NCI-H2227 (cell line): ENCODE measurements around the gene DNM2.

ENCODE experiments used
- DNase-seq: peaks from one replicate; lab custom pipeline; 2025; ENCODE audit not compliant: unreplicated experiment; lab: John Stamatoyannopoulos, UW

DNM2 gene

GRCh38 chr19:10811391-10812111, 93.7 kb downstream of the DNM2 start:
- no peak for DNase-seq

DNA sequence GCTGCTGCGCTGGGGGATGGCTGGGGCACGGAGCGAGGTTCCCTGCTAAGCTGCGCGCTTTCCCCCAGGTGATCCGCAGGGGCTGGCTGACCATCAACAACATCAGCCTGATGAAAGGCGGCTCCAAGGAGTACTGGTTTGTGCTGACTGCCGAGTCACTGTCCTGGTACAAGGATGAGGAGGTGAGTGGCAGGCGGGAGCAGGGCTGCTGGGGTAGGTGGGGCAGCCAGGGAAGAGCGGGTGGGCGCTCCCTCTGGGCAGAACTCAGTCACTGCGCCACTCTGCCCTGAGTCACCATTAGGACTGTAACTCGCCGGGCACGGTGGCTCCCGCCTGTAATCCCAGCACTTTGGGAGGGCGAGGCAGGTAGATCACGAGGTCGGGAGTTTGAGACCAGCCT, 94.3 kb downstream of the DNM2 start:
- no peak for DNase-seq

DNA sequence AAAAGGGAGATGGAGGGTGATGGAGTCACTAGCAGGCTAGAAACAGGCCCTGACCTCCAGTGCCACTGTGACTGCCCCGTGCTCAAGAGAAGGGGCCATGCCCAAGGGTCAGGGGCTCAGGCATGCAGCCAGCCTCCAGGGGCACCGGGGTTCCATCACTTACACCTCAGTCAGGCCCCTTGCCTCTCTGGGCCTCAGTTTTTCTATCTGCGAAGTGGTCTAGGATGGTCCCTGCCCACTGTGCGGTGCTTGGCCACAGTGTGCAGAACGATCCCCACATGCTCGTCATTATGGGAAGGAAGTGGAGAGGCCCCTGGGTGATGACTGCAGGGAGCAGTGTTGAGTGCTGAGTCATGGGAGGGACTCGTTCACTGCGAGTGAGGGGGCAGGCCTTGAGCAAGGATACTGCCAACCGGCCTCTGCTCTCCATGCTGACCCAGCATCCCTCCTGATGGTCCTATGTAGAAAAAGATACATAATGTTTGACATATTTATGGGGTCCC, 95.1 kb downstream of the DNM2 start:
- no peak for DNase-seq

GRCh38 chr19:10815007-10815536, 97.2 kb downstream of the DNM2 start:
- DNase-seq: no peak

DNA sequence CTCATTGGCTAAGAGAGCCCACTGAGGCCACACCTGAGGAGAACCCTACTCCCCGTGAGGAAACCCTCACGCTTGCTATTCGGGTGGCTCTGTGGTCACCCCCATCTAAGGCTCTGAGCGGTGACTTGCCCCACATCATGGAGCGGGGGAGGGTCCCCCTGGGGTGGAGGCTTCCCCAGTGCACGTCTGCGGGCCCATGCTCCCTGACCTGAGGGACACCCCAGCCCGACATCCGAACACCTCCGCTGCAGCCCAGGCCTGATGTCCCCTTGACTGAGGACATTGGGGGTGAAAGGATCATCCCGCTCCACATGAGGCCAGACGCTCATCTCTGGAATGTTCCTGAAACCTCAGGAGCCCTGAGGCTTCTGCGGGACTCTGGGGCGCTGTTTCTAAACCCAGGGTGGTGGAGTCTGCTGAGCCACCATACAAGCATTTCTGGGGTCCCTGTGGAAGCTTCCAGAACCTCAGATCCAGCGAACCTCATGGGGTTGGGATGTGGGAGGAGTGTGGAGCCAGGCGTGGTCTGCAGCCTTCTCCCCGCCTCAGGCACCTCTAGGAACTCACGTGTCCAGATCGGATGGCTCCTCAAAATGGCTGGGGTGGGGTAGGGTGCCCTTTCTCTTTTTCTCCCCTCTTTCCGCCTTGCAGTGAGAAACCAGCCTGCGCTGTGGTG, 98.2 kb downstream of the DNM2 start:
- DNase-seq: no peak

- no peak for DNase-seq
Observed at GRCh38 chr19:10816691-10817090, 98.8 kb downstream of the DNM2 start.

DNA sequence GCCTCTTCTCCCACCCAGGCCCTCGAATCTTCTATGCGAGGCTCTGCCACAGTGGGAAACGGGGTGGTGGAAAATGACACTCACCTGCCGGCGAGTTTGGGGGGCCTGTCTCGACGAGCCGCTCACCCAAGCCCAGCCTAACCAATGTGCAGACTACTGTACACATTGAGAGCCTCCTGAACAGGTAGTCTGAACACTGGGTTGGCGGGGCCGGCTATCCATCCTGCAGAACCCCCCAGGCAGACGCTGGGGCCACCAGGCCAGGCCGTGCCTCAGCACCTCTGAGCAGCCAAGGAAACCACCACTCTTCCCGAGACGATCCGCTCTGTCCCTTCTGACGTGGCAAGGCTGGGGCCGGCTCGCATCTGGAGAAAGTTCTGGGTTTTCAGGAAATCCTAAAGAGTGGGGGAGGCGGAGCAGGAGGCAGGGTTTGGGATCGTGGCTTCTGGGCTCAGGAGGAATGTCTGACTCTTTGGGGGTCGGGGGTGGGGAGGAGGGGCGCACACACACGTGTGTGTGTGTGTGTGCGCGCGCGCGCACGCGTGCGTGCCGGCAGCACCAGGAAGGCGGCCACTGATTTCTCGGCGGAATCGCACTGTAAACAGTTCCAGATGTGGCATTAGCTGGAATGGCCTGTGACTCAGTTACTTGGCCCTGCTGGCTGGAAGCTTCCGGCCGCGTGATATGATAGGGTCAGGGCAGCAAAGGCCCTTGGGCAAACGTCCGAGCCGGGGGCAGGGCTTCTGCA, 99.6 kb downstream of the DNM2 start:
- DNase-seq: no peak

- DNase-seq: no peak
Observed at GRCh38 chr19:10818301-10819123, 100.6 kb downstream of the DNM2 start.

GRCh38 chr19:10819124-10820060, 101.5 kb downstream of the DNM2 start:
- no peak for DNase-seq

GRCh38 chr19:10820173-10820572, 102.3 kb downstream of the DNM2 start:
- no peak for DNase-seq

DNA sequence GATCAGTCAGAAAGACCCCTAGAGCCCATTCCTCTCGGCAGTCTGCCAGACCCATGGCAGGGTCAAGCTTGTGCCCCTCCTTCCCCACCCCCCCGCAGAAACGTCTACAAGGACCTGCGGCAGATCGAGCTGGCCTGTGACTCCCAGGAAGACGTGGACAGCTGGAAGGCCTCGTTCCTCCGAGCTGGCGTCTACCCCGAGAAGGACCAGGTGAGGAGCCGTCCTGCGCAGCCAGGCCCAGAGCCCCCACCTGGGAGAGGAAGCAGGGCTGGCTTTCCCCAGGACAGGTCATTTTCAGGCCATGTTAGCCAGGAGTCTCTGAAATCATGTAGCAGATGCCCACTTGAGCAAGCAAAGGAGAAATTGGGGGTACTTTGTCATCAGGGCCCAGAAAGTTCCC, 105.8 kb downstream of the DNM2 start:
- no peak for DNase-seq

- DNase-seq: no peak
Observed at GRCh38 chr19:10826231-10826630, 108.4 kb downstream of the DNM2 start.

DNA sequence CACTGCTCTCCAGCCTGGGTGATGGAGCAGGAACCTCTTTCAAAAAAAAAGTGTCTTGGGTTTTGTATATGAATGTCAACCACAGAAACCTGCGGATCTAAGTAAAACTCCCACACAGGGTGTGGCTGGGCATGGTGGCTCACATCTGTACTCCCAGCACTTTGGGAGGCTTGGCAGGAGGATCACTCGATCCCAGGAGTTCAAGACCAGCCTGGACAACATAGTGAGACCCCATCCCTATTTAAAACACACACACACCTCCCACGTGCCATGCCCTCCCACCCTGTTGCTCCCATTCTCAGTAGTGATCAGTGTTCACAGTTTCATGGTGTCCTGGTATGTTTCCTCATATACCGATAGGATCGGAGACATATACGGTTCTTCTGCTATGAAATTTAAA, 109.0 kb downstream of the DNM2 start:
- DNase-seq: no peak

DNA sequence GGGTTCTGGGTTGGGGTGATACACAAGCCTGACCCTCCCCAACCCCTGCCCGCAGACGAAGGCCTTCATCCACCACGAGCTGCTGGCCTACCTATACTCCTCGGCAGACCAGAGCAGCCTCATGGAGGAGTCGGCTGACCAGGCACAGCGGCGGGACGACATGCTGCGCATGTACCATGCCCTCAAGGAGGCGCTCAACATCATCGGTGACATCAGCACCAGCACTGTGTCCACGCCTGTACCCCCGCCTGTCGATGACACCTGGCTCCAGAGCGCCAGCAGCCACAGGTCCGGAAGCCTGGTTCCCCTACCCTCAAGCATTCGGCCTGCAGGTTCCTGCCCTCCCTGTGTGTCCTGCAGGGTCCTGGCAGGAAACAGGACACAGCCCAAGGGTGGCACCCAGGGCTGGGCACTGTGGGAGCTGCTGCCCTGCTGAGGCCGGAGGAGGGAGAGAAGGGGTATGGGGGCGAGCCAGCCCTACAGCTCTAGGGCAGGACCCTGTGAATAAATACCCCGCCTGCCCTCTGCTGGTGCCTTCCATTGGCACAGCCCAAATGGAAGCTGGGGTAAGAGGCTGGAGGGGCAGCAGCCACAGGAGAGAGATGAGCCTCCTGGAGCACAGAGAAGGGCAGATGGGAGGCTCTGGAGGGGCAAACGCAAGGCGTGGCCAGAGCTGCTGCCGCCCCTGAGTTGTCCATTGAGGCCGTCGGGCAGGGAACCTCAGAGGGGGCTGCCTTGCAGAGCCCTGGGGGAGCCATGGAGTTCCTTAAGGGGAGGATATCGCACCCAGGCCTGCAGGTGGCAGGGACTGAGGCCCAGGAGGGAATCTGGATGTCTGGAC, 111.3 kb downstream of the DNM2 start:
- no peak for DNase-seq

- DNase-seq: no peak
Observed at GRCh38 chr19:10829967-10830366, 112.1 kb downstream of the DNM2 start.

DNA sequence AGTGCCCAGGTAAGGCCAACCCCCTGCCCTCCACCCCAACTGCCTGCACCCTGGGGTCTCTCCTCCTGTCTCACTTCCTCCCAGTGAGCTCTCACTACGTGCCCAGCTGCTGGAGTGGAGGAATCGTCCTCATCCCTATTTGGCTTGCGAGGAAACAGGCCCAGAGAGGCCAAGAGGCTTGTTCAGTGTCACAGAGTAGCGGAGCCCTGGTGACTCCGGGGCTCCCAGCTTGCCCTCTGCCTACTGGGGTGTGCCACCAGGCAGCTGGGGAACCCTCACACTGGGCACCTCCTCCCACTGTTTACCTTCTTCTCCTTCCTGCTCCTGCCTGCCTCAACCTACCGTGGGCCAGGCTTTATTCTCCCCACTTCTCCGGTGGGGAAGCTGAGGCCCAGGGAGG, 112.5 kb downstream of the DNM2 start:
- no peak for DNase-seq

DNA sequence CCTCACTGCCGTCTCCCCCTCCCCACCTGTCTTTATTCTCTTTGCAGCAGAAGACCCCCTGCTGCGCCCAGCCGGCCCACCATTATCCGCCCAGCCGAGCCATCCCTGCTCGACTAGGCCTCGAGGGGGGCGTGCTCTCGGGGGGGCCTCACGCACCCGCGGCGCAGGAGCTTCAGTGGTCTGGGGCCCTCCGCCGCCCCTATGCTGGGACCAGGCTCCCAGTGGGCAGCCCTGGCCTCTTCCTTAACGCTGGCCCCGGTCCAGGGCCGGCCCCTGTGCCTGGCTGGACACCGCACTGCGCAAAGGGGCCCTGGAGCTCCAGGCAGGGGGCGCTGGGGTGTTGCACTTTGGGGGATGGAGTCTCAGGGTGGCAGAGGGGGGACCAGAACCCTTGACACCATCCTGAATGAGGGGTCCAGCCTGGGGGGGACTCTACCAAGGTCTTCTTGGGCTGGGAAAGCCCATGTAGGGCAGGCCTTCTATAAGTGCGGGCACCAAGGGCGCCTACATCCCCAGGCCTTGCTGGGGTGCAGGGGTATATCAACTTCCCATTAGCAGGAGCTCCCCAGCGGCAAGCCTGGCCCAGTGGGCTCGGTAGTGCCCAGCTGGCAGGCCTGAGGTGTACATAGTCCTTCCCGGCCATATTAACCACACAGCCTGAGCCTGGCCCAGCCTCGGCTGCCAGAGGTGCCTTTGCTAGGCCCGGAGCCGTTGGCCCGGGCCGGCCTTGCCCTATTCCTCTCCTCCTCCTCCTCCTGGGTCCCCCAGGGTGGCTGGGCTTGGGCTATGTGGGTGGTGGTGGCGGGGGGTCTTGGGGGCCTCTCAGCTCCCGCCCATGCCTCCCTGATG, 113.3 kb downstream of the DNM2 start:
- no peak for DNase-seq
